Esophagus muscularis mucosa (tissue), 4 donors: Measurements from ENCODE around the gene RIOK2. TPM values are rescaled to one million over a fixed set of nuclear protein-coding genes. Genes with fewer than 3 reads are reported as not detected.

Experiments
- DNase-seq: peaks from one replicate; pipeline ENCODE4 v3.0.0-alpha.2; 2017; ENCODE audit errors: extremely low spot score
- H3K27ac ChIP-seq, 4 donors: fragments of 200-600 bp; sonication (generic); replicated peaks in 1 of 4; 1 replicate in 3 of 4; 2 replicates in 1 of 4; pipeline ENCODE4 v1.5.1; 2016 to 2019; ENCODE audit warnings: mild to moderate bottlenecking in 1 of 4
- H3K27me3 ChIP-seq, 4 donors: fragments of 200-600 bp; sonication (generic); one replicate each; pipeline versions ENCODE4 v1.5.1 to v1.6.0; 2016 to 2019
- H3K36me3 ChIP-seq, 4 donors: fragments of 200-600 bp; sonication (generic); one replicate each; pipeline ENCODE4 v1.5.1; 2016 to 2019
- H3K4me1 ChIP-seq, 4 donors: fragments of 200-600 bp; sonication (generic); one replicate each; pipeline ENCODE4 v1.5.1; 2016 to 2019
- H3K4me3 ChIP-seq, 4 donors: fragments of 200-600 bp; sonication (generic); 1 replicate in 2 of 4; 2 replicates in 2 of 4; pipeline ENCODE4 v1.5.1; 2016 to 2019; ENCODE audit warnings: mild to moderate bottlenecking in 4 of 4, moderate library complexity in 1 of 4
- H3K9me3 ChIP-seq, 4 donors: fragments of 200-600 bp; sonication (generic); 1 replicate in 3 of 4; 2 replicates in 1 of 4; pipeline ENCODE4 v1.5.1; 2016 to 2019
- EP300 ChIP-seq: sonication (generic); formaldehyde crosslinking; IDR thresholded peaks from one replicate; pipeline ENCODE4 v1.6.1; 2017; ENCODE audit warnings: antibody characterized with exemption
- POLR2A ChIP-seq: fragments of 450-650 bp; IDR thresholded peaks from one replicate; pipeline ENCODE4 v1.6.1; 2017; ENCODE audit warnings: antibody characterized with exemption, moderate library complexity, mild to moderate bottlenecking, low read depth
- POLR2AphosphoS5 ChIP-seq, 2 donors: sonication (generic); formaldehyde crosslinking; IDR thresholded peaks; one replicate each; pipeline ENCODE4 v1.6.1; 2017; ENCODE audit warnings: antibody characterized with exemption in 2 of 2
- WGBS: methylation state at CpG from one replicate; pipeline ENCODE4 v1.1.5; 2018; 5-methylcytosine and 5-hydroxymethylcytosine counted together
- intact Hi-C: fragments of 100-400 bp; cut with DNase I; formaldehyde crosslinking; loops from one replicate; pipeline ENCODE4 v1.15.1; 2023
- total RNA-seq, 4 donors: library from RNA; depleted of rRNA; stranded (reverse); fragments of >200 nt; gene quantifications; one replicate each; pipeline versions ENCODE4 v1.1.0 to v1.2.1, GENCODE V29; 2016
- TF ChIP-seq, protein P1 (sequence below), 3 experiments: fragments of 200-600 bp in 2 of 3; fragments of 450-650 bp in 1 of 3; sonication (generic) in 2 of 3; IDR thresholded peaks; one replicate each; pipeline ENCODE4 v1.5.1; 2017 to 2019; ENCODE audit warnings: antibody characterized with exemption in 3 of 3, mild to moderate bottlenecking in 2 of 3, moderate library complexity in 1 of 3

Gene RIOK2
- total RNA-seq, result 10 to 100 TPM in 3 of 4 donors, 1 to 10 TPM in 1; 9.4 to 28.8 (median 18.7) TPM

- H3K36me3 ChIP-seq, result peaks cover 7 to 16% (median 9%) of the 10 kb centered on the region in 4 donors
- H3K9me3 ChIP-seq, result no peaks in the 10 kb centered on the region
- intact Hi-C loops, result no loop called here
- peak within 1 kb of the TSS; percentile 79 to 81 (median 80) for H3K4me3 ChIP-seq
- H3K4me1 ChIP-seq, result peaks cover 24 to 30% (median 29%) of the 10 kb centered on the region in 4 donors
- WGBS, result under 1% methylated on average over 30 of the region's 44 CpGs
- peak; percentile 97 for DNase-seq
- no peaks in the 10 kb centered on the region for H3K27me3 ChIP-seq
- peak within 1 kb of the TSS; percentile 84 to 88 (median 86) for H3K27ac ChIP-seq
- TF ChIP-seq EP300, result no peak
- no peak for TF ChIP-seq POLR2A
- TF ChIP-seq, protein P1, sequence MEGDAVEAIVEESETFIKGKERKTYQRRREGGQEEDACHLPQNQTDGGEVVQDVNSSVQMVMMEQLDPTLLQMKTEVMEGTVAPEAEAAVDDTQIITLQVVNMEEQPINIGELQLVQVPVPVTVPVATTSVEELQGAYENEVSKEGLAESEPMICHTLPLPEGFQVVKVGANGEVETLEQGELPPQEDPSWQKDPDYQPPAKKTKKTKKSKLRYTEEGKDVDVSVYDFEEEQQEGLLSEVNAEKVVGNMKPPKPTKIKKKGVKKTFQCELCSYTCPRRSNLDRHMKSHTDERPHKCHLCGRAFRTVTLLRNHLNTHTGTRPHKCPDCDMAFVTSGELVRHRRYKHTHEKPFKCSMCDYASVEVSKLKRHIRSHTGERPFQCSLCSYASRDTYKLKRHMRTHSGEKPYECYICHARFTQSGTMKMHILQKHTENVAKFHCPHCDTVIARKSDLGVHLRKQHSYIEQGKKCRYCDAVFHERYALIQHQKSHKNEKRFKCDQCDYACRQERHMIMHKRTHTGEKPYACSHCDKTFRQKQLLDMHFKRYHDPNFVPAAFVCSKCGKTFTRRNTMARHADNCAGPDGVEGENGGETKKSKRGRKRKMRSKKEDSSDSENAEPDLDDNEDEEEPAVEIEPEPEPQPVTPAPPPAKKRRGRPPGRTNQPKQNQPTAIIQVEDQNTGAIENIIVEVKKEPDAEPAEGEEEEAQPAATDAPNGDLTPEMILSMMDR (IDR thresholded peaks at IDR 0.05), result peak in 1 of 3 experiments; percentile 5
- peak; percentile 86 to 88 for TF ChIP-seq POLR2AphosphoS5 (IDR thresholded peaks at IDR 0.05)
Measured at GRCh38 chr5:97183100-97183929, at the start of gene RIOK2. TSS of gene RIOK2 (minus strand) at chr5:97183247. CDS start at chr5:97183191, 56 bp downstream.

DNA sequence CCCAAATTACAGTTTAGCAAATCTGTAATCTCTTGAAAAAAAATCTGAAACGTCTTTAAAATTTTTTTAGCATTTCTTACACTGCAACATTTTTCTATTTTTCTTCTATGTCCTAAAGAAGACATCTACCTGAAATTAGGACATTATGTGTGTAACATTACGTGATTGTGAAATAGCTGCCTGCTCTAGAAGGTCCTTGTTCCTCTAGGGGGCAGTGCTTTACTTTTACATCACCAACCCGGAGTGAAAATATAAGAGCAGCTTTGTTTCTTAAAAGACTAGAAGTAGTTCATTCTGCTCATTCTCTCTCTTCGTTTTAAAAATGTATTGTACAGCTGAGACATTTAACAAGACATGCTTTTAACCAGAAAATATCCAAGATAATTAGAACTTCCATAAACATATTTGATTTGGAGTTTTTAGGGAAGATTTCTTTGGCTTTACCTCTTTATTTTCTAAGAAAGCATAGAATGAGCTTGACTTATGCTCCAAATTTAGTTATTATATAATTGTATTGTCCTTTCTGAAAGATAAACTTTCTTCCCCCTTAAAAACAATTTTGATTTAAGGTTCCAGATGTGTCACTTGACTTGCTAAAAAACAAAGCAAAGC lies 48.1 kb upstream of the RIOK2 start:
- TF ChIP-seq, protein P1 (IDR thresholded peaks at IDR 0.05), result peak; percentile 70 to 84 (median 78)
- TF ChIP-seq POLR2AphosphoS5 (IDR thresholded peaks at IDR 0.05), result no peak
- H3K9me3 ChIP-seq, result peaks cover 0 to 6% (median 3%) of the 10 kb centered on the region in 4 donors
- H3K4me1 ChIP-seq, result peaks cover 0 to 6% (median 2%) of the 10 kb centered on the region in 4 donors
- H3K27ac ChIP-seq, result peak overlapping the region in 2 of 4 donors; percentile 26 to 28
- H3K4me3 ChIP-seq, result no peak overlapping the region
- no peaks in the 10 kb centered on the region for H3K27me3 ChIP-seq
- no peak for DNase-seq
- intact Hi-C loops, result loop anchor here (2.0 to 5.0 kb wide), 3 partner anchors 306 to 1596 kb away; no protein-coding TSS in a partner anchor
- WGBS, result under 1% methylated on average over 4 of the region's 4 CpGs
- H3K36me3 ChIP-seq, result no peaks in the 10 kb centered on the region

- Histone ChIP-seq H3K27ac (no peak overlapping the region), H3K4me3 (no peak overlapping the region), H3K9me3 (no peaks in the 10 kb centered on the region), H3K27me3 (no peaks in the 10 kb centered on the region), H3K36me3 (no peaks in the 10 kb centered on the region), H3K4me1 (peaks cover 0 to 6% (median 2%) of the 10 kb centered on the region in 4 donors)
- 77% methylated on average over 6 of the region's 6 CpGs for WGBS
- intact Hi-C loops, result loop anchor here (2.0 to 5.0 kb wide), 3 partner anchors 308 to 1598 kb away; no protein-coding TSS in a partner anchor
- no peak for DNase-seq
- TF ChIP-seq, protein P1 (IDR thresholded peaks at IDR 0.05), result no peak
- TF ChIP-seq POLR2A, result no peak
- no peak for TF ChIP-seq POLR2AphosphoS5 (IDR thresholded peaks at IDR 0.05)
- no peak for TF ChIP-seq EP300
Measured at GRCh38 chr5:97229688-97230285, 46.7 kb upstream of the RIOK2 start.

DNA sequence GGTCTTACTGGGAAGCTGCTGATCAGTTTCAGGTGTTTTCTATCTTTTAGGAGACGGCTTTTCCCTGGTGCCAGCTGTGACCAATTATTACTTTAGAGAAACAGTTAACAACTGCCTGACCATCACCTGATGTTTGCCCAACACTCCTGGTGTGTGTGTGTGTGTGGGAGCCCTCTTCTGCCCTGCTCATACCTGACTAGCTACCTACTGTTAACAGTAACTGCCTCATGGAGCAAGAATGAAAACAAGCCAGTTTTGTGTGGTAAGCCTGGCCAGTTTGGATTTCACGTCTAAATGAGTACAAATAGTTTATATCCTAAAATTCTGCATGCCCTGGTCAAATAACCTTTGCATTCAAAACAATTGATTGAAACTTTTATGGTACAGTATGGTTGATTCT lies 46.1 kb upstream of the RIOK2 start:
- H3K4me3 ChIP-seq, result no peak overlapping the region
- H3K36me3 ChIP-seq, result no peaks in the 10 kb centered on the region
- H3K27me3 ChIP-seq, result no peaks in the 10 kb centered on the region
- 75% methylated on average over 2 of the region's 2 CpGs for WGBS
- TF ChIP-seq POLR2A, result no peak
- TF ChIP-seq, protein P1 (IDR thresholded peaks at IDR 0.05), result no peak
- TF ChIP-seq EP300, result no peak
- no peak for TF ChIP-seq POLR2AphosphoS5 (IDR thresholded peaks at IDR 0.05)
- intact Hi-C loops, result no loop called here
- peaks cover 0 to 6% (median 2%) of the 10 kb centered on the region in 4 donors for H3K4me1 ChIP-seq
- no peaks in the 10 kb centered on the region for H3K9me3 ChIP-seq
- H3K27ac ChIP-seq, result no peak overlapping the region
- DNase-seq, result no peak
